NB4 (cell line): ENCODE measurements around the gene CXCL16.

Experiments
- CTCF ChIP-seq: IDR thresholded peaks from one replicate; pipeline ENCODE4 v1.5.1; 2012; ENCODE audit warnings: low read depth, low read length
- MAX ChIP-seq: IDR thresholded peaks from 2 replicates; pipeline ENCODE4 v1.6.1; 2011; ENCODE audit warnings: low read depth, low read length
- POLR2A ChIP-seq: IDR thresholded peaks from 2 replicates; pipeline ENCODE4 v1.6.1; 2011; ENCODE audit warnings: mild to moderate bottlenecking; ENCODE audit not compliant: insufficient read length; ENCODE audit errors: extremely low read depth

GRCh38 chr17:4771519-4772234 is 31.9 kb upstream of the CXCL16 start, which contains the start of gene TM4SF5:
- TF ChIP-seq CTCF (no peak), POLR2A (no peak), MAX (no peak)
